Left colon (tissue), 2 donors: ENCODE data around the gene MRGPRE. TPM values are rescaled to one million over a fixed set of nuclear protein-coding genes. Genes with fewer than 3 reads are reported as not detected.
A peak's percentile ranks its signal among the peaks of the same experiment; 100 is the strongest.

Experiments used
- ATAC-seq: fragments of 200-7000 bp; cut with Tn5 transposase; one replicate; pipeline ENCODE4 v1.9.1; 2020; ENCODE audit warnings: mild to moderate bottlenecking, moderate library complexity
- DNase-seq, 2 donors: peaks; one replicate each; pipeline ENCODE4 v3.0.0-alpha.2; 2020
- intact Hi-C, 2 donors: fragments of 100-400 bp; cut with DNase I in 1 of 2; cut with micrococcal nuclease in 1 of 2; formaldehyde crosslinking; loops; one replicate each; pipeline versions ENCODE4 v1.11.2 to v1.14.0; 2022; cut with DNase I, micrococcal nuclease
- total RNA-seq, 2 donors: library from RNA; stranded (reverse); fragmentation: NEBNext Ultra II Directional; extraction: Animal tissue kit (Norgen Biotek cat#: 25700); gene quantifications; one replicate each; pipeline ENCODE4 v1.2.1, GENCODE V29; 2021
- donor health status: DM: no; HTN: no; CAD: no.
- donor health status: DM: yes; HTN: yes; CAD: no.

MRGPRE gene
- total RNA-seq, 2 donors from 2014 or later = not detected

DNA sequence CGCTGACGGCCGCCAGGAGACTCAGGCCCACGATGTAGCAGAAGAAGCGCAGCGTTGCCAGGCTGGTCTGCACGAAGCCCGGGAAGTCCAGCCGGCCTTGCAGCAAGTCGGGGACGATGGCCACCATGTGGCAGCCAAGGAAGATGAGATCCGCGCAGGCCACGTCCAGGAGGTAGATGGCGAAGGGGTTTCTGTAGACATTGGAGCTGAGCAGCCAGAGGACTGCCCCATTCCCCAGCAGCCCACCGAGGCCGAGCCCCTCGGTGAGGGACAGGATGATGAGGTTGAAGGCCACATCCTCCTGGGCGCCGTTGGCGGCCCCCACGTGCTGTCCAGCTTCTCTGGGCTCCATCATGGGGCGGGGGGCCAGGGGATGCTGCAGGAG, 3.8 kb downstream of the MRGPRE start:
- ATAC-seq = no peak
- DNase-seq = no peak
- intact Hi-C loops = no loop called here

DNA sequence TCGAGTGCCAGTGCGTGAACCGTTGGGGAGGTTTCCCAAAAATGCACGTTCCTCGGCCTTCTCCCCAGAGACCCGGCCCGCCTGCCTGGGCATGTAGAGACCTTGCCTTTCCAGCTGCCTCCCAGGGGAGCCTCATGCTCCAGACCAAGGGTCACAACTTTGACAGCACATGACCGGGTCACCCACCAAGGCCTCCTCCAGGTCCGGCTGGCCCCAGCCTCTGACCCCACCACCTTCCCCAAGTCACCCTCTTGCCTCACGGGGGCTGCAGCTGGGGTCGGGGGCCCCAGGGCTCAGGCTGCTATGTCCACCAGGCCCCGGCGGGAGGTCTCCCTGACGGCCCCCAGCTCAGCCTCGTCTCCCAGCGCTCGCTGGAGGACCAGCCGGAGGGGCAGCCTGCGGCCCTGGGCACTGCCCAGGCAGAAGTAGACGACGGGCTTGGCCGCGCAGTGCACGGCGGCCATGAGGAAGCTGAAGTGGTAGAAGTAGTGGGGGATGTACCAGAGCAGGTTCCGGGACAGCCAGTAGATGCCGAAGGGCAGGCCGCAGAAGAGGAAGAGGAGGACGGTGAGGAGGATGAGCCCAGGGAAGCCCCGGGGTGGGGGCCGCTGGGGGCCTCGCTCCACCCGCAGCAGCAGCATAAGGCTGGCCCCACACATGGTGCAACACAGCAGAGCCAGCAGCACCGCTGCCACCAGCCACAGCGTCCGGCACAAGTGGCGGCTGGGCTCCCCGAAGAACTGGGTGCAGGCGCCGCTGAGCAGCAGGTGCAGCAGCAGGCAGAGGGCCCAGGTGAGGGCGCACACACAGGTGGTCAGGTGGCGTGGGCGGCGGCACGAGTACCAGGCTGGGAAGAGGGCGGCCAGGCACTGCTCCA, 4.4 kb downstream of the MRGPRE start:
- intact Hi-C loops = no loop called here
- ATAC-seq (no peak), DNase-seq (no peak)

DNA sequence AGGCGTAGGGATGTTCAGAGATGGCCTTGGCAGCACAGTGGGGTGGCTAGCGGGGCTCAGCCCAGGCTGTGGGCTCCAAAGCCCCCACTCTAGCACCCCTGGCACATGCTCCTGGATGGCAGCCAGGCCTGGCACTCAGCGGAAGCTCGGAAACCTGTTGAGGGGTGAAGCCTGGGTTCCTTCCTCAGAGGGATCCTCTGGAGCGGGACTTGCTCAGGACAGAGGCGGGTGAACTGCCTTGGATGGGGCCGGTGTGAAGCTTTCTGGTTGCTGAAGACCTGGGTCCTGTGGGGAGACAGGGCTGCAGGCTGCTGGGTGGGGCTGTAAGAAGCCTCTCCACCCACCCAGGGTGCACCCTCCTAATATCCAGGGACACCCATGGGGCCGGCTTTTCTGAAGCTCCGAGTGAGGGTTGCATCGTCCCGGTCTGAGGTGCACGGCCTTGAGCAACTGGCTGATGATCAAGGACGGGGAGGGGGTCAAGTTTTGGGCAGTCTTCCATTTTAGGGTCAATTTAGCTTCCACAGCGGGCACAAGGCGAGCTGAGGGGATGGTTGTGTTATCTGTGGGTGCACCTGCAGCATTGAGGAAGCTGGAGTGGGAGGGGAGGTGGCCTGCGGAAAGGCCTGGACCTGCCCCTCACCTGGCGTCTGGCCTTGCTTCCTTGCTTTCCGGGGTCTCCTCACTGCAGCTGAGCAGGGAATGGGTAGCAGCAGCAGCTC, 5.2 kb downstream of the MRGPRE start:
- ATAC-seq (no peak), DNase-seq (no peak)
- intact Hi-C loops = no loop called here

DNA sequence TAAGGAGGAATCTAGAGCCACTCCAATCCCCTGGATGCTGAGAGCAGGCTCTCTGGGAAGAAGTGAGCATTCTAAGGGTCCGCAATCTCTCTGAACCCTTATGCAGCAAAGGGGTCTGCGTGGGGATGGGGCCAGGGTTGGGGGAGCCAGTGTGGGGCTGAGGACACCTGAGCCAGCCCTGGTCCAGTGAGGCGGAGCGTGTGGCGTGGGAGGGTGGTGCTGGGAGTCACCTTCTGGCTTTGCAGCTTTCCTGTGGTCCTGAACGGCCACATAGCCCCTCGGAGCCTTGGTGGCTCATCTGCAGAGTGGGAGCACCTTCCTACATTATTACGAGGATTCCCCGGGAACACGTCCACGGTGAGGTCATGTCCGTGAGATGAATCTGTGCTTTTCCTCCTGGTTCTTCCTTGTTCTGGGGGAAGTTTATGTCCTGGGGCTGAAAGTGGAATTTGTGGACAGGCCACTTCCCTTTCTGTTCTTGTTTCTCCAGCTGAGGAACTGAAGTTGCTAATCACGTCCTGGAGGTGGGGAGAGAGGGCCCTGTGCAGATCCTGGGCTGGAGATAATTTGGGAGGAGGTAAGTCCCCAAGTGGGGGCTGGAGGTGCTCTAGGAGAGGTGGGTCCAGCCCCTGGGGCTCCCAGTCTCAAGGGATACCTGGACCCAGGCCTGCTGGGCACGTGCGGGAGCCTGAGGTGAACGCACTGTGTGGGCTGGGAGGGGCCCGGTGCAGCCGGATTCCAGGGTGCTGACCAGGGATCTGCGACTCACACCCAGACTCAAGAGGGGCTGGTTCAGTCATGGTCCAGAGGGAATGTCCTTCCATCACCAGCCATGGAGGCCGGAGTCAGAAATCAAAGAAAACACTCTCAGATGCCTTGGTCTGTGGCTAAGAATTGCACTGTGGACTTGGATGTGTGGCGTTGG, 6.1 kb downstream of the MRGPRE start:
- ATAC-seq (no peak), DNase-seq (no peak)
- intact Hi-C loops = no loop called here

DNA sequence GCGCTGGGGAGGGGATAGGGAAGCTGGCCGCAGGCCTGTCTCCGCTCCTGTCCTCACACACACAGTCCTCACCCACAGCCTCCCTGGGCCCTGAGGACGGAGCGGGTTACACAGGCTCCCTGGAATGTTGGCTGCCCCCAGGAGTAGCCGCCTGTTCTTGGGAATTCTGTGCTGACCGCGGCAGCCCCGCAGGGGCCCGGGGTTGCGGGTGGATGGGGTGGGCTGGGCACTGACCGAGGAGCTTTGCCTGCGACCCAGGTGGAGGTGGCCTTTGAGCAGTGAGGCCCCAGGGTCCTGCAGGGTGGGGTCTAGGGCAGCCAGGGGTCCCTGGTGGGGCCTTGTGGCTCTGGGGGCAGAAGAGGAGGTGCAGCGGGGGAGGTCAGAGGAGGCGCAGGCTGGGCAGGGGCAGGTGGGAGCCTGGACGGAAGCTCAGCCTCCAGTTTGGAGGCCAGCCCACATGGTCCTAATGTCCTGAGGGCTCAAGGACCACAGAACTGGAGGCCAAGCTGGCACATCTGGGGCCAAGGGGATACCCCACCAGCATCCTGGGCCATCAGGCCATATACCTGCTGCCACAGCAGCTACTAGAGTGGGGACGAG, 7.0 kb downstream of the MRGPRE start:
- ATAC-seq (no peak), DNase-seq (no peak)
- intact Hi-C loops = no loop called here

DNA sequence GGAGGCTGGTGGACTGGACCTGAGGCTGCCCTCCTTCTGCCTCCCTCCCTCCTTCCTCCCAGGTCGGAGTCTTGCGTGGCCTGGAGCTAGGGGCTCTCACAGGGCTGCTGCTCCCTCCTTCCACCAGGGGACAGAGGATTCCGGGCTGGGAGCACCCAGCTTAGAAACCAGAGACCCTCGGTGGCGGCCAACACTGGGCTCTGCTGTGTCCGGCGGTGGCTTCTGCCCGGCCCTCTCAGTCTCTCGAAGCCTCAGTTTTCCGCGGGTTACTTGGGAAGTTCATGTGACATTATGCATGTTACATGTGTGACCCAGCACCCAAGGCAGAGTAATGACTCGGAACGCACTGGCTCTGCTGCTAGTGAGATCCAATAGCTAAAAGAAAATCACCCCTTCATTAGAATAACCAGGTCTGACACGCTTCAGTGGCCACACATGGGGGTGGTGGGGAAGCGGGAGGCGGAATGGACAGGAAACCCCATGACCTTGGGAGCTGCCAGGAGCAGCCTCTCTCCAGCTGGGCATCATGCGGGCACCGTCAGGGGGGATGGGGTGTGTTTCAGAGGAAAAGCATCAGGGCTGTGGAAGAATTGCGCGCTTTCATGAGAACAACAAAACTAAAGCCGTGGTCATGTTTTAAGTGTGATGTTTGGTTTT, 7.7 kb downstream of the MRGPRE start:
- DNase-seq (no peak), ATAC-seq (no peak)
- intact Hi-C loops = no loop called here

DNA sequence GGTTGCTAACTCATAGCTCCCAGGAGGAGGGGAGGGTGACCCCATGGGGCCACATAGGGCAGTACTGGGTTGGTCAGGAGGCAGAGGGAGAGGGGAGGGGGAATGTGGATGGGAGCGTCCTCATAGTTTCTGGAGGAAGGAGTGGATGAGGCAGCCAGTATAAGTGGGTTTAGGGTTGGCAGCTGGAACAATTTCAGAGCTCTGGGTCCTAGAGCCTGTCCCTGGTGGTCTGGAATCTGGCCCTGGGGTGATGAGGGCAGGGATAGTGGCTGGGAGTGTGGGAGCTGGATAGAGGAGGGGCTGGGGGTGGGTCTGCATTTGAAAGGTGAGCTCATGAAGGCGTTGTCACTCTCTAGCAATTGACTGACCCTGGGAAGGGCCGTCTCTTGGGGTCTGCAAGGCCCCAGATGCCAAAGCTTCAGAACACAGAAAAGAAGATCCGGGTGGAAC, 8.3 kb downstream of the MRGPRE start:
- ATAC-seq (no peak), DNase-seq (no peak)
- intact Hi-C loops = no loop called here

DNA sequence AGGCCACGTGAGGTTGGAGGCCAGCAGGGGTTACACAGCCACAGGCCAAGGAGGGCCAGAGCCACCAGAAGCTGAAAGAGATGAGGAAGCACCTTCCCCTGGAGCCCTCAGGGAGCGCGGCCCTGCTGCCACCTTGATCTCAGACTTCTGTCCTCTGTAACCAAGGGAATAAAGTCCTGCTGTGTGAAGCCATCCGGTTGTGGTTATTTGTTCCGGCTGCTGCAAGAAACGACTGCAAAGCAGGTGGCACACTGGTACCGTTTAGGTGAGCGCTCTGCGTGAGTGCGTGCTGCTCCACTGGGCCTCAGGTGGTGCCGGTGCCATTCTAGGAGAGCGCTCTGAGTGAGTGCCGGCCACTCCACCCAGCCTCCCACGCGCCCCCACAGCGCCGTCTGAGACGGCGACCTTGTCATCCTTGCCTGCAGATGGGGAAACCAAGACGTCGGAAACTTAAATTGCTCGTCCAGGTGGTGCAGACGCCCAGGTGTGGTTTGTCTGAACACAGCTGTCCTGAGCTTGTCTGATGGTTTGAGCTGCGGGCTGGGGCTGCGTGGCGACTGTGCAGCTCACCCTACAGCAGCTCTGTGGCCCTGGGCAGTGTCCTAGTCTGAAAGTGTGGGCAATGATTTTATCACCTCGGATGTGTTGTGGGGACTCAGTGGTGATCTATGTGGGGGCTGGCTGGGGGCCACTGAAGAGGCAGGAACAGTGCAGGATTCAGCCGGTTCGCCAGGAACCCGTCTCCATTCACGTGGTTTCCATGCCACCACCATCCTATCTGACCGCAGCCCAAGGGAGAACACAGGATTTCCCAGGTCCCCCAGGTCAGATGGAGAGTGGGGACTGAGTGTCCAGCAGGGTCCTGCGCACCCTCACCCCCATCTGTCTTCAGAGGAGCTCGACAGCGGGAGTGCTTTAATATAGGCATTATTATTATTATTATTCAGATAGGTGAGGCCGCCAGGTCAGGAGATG, 9.0 kb downstream of the MRGPRE start:
- ATAC-seq (no peak), DNase-seq (no peak)
- intact Hi-C loops = no loop called here

DNA sequence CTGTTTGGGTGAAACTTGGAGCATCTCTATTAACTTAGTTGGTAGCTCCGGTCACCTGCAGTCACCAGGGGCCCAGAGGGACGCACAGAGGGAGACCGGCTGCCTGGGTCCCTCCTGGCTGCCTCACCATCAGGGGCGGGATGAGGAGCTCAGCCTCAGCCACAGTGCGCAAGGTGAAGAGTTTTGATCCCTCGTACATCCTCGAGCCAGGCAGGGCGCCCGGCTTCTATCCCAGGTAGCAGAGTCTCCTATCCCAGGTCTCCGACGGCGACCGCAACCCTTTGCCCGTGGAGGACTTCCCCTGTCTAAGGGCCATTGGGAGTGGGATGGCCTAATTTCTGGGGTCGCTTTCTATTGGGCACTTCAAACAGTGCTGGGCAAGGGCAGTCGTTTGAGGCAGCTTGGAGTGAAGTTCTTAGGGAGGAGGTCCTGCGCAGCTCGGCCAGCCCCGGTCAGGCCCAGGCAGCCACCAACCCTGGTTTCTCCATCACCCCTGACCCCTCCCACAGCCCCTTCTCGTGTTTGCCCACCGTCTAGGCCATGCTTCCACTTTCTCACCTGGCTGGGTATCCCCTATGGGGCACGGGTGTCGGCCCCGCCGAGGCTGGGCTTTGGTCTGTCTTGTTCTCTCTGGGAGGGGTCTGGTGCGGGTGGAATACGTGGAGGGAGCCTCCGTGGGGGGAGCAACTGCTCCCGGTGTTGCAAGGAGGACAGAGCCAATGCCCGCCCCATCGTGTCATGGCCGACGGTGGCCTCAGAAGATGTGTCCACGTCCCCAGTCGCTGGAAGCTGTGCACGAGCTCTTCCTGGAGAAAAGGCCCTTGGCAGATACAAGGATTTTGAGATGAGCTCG, 10.0 kb downstream of the MRGPRE start:
- intact Hi-C loops = no loop called here
- ATAC-seq = no peak
- no peak for DNase-seq

DNA sequence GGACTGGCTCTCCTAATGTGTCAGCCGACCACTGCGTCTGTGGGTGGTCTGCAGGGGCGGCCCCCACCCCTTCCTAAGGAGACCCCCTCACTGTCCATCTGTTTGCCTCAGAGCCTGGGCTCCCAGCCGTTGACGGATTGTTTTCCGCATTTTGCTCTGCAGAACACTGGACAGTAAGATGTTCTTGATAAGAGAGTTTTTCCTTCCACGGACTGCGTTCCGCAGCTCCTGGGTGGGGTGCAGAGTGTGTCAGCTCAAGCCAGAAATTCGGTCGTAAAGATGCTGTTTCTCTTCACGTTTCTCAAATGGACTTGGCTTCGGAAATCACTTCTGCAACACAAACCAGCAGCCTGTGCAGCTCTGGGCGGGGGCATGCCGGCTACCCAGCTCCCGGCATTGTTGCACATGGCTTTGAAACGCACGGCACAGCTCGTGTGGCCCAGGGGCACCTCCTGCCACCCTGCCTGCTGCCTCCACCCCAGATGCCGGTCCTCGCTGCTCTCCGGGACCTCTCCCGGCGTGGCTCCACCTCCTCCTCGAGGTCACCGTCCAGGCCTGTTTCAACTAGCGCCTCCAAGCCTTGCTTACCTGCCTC, 10.7 kb downstream of the MRGPRE start:
- ATAC-seq (no peak), DNase-seq (no peak)
- intact Hi-C loops = no loop called here

DNA sequence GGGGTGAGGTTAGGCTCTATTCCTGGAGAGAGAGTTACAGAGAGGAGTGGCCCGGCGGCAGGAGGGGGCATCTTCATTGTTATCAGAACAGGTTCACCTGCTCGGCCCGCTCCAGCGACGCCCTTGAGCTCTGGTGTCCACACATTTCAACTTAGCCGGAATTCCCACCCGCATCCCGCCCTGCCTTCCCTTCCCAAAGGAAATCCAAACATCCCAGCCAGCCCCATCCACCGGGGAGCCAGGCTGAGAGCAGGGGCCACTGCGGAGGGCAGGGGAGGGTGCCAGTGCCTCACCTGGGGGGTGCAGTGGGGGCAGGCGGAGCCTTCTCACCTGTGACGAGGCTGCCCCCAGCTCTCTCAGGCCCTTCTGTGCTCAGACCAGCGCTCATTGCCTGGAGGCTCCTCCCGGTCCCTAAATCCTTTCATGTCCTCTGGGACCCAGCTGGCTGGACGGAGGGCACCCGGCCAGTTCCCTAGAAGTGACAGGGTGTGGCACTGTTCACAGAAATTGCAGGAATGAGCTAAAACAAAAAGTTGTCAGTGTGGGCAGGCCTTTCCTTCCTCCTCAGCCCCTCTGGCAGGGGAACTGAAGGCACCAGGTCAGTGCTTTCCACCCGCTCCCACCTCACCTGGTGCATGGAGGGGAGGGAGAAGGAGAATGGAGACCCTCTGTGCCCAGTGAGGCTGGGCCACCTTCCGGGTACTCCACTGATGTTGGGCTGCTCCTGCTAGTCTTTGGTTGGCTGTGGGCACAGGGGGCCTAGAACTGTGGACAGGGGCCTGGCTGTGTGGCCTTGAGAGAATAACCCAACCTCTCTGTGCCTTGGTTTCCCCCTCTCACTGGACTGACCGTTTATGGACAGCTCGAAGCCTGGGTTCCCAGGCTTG, 11.5 kb downstream of the MRGPRE start:
- intact Hi-C loops = no loop called here
- ATAC-seq = no peak

DNA sequence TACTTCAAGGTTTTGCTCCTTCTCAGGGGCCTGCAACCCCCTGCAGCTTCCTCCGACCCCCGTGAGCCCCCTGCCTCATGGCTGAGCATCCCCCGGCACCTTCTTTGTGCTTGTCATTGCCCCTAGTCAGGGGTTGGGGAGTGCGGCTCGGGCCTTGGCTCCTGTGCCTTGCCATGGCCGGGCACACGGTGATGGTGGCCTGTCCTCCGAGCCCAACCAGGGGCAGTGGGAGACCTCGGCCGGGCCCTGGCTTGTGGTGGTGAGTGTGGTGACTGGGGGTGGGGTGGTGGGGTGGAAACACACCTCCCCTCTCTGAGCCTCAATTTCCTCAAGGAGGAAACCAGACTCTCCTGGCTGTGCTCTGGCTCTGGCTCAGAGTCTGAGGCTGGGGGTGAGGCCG, 12.1 kb downstream of the MRGPRE start:
- ATAC-seq (no peak), DNase-seq (no peak)
- intact Hi-C loops = no loop called here

More for the DNA sequence above, 11.5 kb downstream of the MRGPRE start:
- DNase-seq = no peak

DNA sequence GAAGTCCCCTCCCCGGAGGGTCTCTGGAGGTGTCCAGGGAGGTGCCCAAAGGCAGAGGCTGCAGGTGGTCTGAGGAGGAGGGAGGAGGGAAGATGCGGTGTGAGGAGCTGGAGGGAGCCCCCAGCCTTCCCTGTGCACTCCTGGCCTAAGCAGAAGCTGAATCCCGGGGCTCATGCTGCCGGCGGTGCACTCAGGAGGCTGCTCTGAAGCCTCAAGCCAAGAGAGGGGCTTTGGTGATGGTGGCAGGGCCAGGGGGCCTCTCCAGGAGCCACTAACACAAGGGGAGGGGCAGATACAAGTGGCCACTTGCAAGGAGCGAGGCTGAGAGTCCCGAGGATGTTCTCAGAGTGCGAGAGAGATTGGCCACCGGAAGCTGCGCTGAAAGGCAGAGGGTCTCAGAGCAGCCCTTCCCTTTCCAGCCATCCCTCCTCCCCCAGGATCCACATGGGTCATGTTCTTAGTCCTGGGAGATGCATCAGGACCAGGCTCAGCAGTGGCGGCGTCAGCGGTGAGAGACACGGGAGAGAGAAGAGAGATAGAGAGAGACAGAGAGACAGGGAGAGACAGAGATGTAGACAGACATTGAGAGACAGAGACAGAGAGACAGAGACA, 12.8 kb downstream of the MRGPRE start:
- ATAC-seq (no peak), DNase-seq (peak in 1 of 2 donors; percentile 14)
- intact Hi-C loops = loop anchor here in 1 of 2 donors (5.0 to 10.0 kb wide), 2 partner anchors 107 to 185 kb away; no protein-coding TSS in a partner anchor

DNA sequence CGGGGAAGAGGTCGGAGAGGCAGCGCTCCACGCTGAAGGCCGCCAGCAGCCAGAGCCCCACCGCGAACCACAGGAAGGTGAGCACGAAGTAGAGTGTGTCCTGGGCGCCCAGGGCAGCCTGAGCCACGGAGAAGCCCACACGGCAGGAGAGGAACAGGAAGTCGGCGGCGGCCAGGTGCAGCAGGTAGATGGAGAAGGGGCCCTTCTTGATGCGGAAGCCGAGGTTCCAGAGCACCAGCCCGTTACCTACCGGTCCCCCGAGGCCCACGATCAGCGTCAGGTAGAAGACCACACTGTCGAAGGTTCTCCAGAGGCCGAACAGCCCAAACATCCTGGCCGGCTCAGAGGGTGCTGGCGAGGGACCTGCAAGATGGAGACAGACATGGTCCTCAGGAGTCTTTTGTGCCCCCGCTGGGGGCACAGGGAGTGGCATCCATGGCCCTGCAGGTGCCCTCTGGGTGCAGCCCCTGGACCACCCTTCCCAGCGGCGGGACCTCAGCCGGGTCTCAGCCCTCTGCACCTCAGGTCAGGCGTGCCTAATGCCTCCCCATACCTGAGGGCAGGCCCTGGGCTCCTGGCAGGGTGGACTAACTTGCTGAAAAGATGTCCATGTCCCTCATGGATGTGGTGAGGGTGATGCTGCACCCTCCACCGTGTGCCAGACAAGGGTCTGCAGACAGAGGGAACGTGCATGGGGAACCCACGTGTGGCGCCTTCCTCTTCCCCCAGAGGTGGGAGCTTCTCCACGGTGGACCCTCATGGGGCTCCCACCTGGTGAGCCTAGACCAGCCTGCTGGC, 13.5 kb downstream of the MRGPRE start, which contains the start of gene MRGPRG:
TSS of gene MRGPRG (minus strand) at position 331 of the 798 bp plus-strand sequence. CDS start at position 331, 0 bp downstream.
- intact Hi-C loops = loop anchor here in 1 of 2 donors (5.0 to 10.0 kb wide), 2 partner anchors 106 to 184 kb away; no protein-coding TSS in a partner anchor
- peak in 1 of 2 donors; percentile 18 for DNase-seq
- no peak for ATAC-seq
